ENCODE results near the gene SPSB1. TPM values are rescaled to one million over a fixed set of nuclear protein-coding genes. Genes with fewer than 3 reads are reported as not detected.

Gene SPSB1
- total and polyA plus RNA-seq, 2 experiments from 2014 or later = 4.6 to 5.4 TPM

GRCh38 chr1:9271283-9271682 lies 21.4 kb upstream of the SPSB1 start:
- DNase-seq (ENCODE audit: low read depth in 1 of 2, low spot score in 1 of 2) = peak in 1 of 2 donors; percentile 42
- Histone ChIP-seq H3K36me3 (no peaks in the 10 kb centered on the region), H3K9me3 (ENCODE audit: low read depth) (no peaks in the 10 kb centered on the region), H3K27ac (no peak overlapping the region), H3K4me1 (ENCODE audit: low read depth) (peaks cover 23% of the 10 kb centered on the region), H3K4me3 (no peak overlapping the region), H3K27me3 (no peaks in the 10 kb centered on the region)
- no peak for TF ChIP-seq CTCF (IDR thresholded peaks at IDR 0.05; ENCODE audit: low read depth, low read length)

DNA sequence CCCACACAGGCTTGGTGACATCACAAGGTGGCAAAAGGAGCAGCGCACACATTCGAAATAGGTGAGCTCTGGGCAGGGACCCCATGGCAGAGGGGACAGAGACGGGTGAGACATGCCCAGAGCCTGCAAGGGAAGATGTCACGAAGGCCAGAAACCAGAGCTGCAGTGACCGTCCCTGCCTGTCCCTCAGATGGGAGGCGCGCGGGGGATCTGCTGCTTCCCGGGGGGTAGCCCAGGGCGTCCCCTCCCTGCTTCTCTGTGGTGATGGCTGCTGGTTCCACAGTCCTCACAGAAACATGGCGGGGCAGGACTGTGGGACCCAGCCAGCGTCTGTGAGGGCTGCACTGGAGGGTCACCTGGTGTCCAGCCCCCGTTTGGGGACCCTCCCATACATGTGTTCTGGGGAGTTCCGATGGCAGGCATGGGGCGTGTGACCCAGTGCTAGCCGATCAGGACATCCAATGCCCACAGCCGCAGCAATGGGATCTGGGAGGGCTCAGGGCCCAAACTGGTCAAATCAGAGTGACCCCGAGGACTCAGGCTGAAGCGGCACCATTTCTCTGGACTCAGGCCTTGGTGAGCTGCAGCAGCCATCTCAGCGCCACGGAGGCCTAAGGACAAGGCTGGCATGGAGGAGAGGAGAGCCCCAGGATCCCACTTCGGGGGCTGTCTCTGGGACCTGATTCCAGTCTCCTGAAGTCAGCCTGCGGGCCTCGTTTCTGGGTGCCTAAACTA lies 20.7 kb upstream of the SPSB1 start:
- no peaks in the 10 kb centered on the region for H3K27me3 ChIP-seq
- H3K4me1 ChIP-seq (ENCODE audit: low read depth) = peaks cover 23% of the 10 kb centered on the region
- H3K9me3 ChIP-seq (ENCODE audit: low read depth) = no peaks in the 10 kb centered on the region
- no peak overlapping the region for H3K27ac ChIP-seq
- TF ChIP-seq CTCF (IDR thresholded peaks at IDR 0.05; ENCODE audit: low read depth, low read length) = no peak
- no peak for DNase-seq (ENCODE audit: low read depth in 1 of 2, low spot score in 1 of 2)
- no peak overlapping the region for H3K4me3 ChIP-seq
- H3K36me3 ChIP-seq = no peaks in the 10 kb centered on the region

GRCh38 chr1:9273177-9273576 lies 19.5 kb upstream of the SPSB1 start:
- no peaks in the 10 kb centered on the region for H3K36me3 ChIP-seq
- H3K27ac ChIP-seq = no peak overlapping the region
- no peaks in the 10 kb centered on the region for H3K27me3 ChIP-seq
- peaks cover 23% of the 10 kb centered on the region for H3K4me1 ChIP-seq (ENCODE audit: low read depth)
- no peak for DNase-seq (ENCODE audit: low read depth in 1 of 2, low spot score in 1 of 2)
- no peak for TF ChIP-seq CTCF (IDR thresholded peaks at IDR 0.05; ENCODE audit: low read depth, low read length)
- no peak overlapping the region for H3K4me3 ChIP-seq
- no peaks in the 10 kb centered on the region for H3K9me3 ChIP-seq (ENCODE audit: low read depth)

DNA sequence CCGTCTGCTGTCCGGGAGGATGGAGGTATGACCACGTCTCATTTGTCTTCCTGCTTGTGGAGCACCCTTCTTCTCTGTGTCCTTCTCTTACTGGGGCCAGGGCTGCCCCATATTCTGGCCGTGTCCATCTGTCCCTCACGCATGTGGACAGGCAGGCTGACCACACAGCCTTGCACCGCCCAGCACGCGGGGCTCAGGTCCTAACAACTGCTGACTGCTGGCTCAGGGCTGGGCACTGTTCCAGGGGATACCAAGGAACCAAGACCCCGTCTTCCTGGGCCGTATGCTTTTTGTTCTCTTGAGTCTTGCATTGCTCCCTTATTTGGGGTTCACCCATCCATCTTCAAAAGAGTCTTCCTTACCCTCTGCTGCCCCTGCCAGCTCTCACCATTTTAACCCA lies 17.5 kb upstream of the SPSB1 start:
- Histone ChIP-seq H3K36me3 (no peaks in the 10 kb centered on the region), H3K4me1 (ENCODE audit: low read depth) (peaks cover 15% of the 10 kb centered on the region), H3K4me3 (no peak overlapping the region), H3K27me3 (no peaks in the 10 kb centered on the region), H3K27ac (no peak overlapping the region), H3K9me3 (ENCODE audit: low read depth) (no peaks in the 10 kb centered on the region)
- no peak for TF ChIP-seq CTCF (IDR thresholded peaks at IDR 0.05; ENCODE audit: low read depth, low read length)
- DNase-seq (ENCODE audit: low read depth in 1 of 2, low spot score in 1 of 2) = peak in 1 of 2 donors; percentile 36

DNA sequence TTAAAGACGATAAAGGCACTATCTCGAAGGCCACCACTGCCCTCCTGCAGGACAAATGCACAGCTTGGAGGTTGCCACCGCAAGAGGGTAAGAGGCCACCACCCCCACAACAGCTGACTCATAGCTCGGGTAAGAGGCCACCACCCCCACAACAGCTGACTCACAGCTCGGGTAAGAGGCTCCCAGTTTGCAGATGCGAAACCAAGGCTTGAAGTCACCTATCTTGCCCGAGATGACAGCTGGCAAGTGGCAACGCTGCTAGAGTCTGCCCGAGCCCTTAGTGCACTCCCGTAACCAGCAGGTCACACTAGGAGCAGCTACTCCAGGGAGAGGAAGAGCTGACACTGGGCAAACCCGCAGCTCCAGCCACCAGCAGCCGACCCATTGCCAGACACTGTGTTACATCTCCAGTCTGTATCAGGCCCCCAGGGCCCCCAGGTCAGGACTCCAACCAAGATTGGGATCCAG lies 17.1 kb upstream of the SPSB1 start:
- no peak for TF ChIP-seq CTCF (IDR thresholded peaks at IDR 0.05; ENCODE audit: low read depth, low read length)

More for the DNA sequence above, 17.1 kb upstream of the SPSB1 start:
- Histone ChIP-seq H3K27ac (no peak overlapping the region), H3K27me3 (no peaks in the 10 kb centered on the region), H3K4me1 (ENCODE audit: low read depth) (peaks cover 11% of the 10 kb centered on the region), H3K9me3 (ENCODE audit: low read depth) (no peaks in the 10 kb centered on the region), H3K36me3 (no peaks in the 10 kb centered on the region), H3K4me3 (no peak overlapping the region)
- DNase-seq (ENCODE audit: low read depth in 1 of 2, low spot score in 1 of 2) = peak in 1 of 2 donors; percentile 76

All from cardiac muscle cell (in vitro differentiated cells and primary cell).